WTC11 (cell line): ENCODE results near the gene NNT. TPM values are rescaled to one million over a fixed set of nuclear protein-coding genes. Genes with fewer than 3 reads are reported as not detected.

Source experiments
- ATAC-seq: fragments of 200-7000 bp; cut with Tn5 transposase; 2 replicates; pipeline ENCODE4 v1.10.0; 2021; ENCODE audit warnings: mild to moderate bottlenecking, moderate library complexity
- CTCF ChIA-PET: fragments of 300-600 bp; sonication (Branson Sonifier 250); formaldehyde crosslinking; loops from one replicate; lab custom pipeline; 2021; ENCODE audit warnings: antibody characterized with exemption; lab: Charles Lee
- POLR2A ChIA-PET: fragments of 350-600 bp; sonication (Branson Sonifier 250); formaldehyde crosslinking; loops from one replicate; lab custom pipeline; 2021; ENCODE audit warnings: antibody characterized with exemption; lab: Charles Lee
- DNase-seq: peaks from one replicate; pipeline ENCODE4 v3.0.0; 2021; ENCODE audit warnings: low spot score
- H3K27ac Mint-ChIP-seq: 2 replicates; pipeline ENCODE4 v1.8.0; 2021; ENCODE audit warnings: mixed read lengths
- H3K27me3 Mint-ChIP-seq: 2 replicates; pipeline ENCODE4 v1.8.0; 2021; ENCODE audit warnings: low read depth, mild to moderate bottlenecking, moderate library complexity, mixed read lengths
- H3K36me3 Mint-ChIP-seq: 2 replicates; pipeline ENCODE4 v1.8.0; 2021; ENCODE audit warnings: mixed read lengths
- H3K4me1 Mint-ChIP-seq: 2 replicates; pipeline ENCODE4 v1.8.0; 2022; ENCODE audit warnings: mixed read lengths
- H3K4me3 Mint-ChIP-seq: 2 replicates; pipeline ENCODE4 v1.8.0; 2021; ENCODE audit warnings: mild to moderate bottlenecking, moderate library complexity, mixed read lengths
- H3K9me3 Mint-ChIP-seq: 2 replicates; pipeline ENCODE4 v1.8.0; 2021; ENCODE audit warnings: mixed read lengths
- GABPB1 ChIP-seq: sonication (generic); formaldehyde crosslinking; IDR thresholded peaks from 2 replicates; pipeline ENCODE4 v1.8.1; 2023; ENCODE audit warnings: mild to moderate bottlenecking, missing genetic modification reagents
- MYBL2 ChIP-seq: sonication (generic); formaldehyde crosslinking; IDR thresholded peaks from 2 replicates; pipeline ENCODE4 v1.8.1; 2023; ENCODE audit warnings: mild to moderate bottlenecking, moderate library complexity, missing genetic modification reagents
- NR3C1 ChIP-seq: sonication (generic); formaldehyde crosslinking; conservative IDR thresholded peaks from 2 replicates; pipeline ENCODE4 v1.8.1; 2023; ENCODE audit warnings: low read depth, mild to moderate bottlenecking, missing genetic modification reagents
- RORB ChIP-seq: fragments of 250-450 bp; sonication (Bioruptor Pico); IDR thresholded peaks from 2 replicates; pipeline ENCODE4 v1.9.0; 2021; ENCODE audit warnings: mild to moderate bottlenecking
- SOX15 ChIP-seq: fragments of 250-450 bp; sonication (Bioruptor Pico); IDR thresholded peaks from 2 replicates; pipeline ENCODE4 v1.9.0; 2021; ENCODE audit warnings: mild to moderate bottlenecking
- TCF7 ChIP-seq: sonication (generic); formaldehyde crosslinking; IDR thresholded peaks from 2 replicates; pipeline ENCODE4 v1.8.0; 2022; ENCODE audit warnings: mild to moderate bottlenecking, low read depth, missing genetic modification reagents, moderate library complexity
- ZNF232 ChIP-seq: sonication (generic); formaldehyde crosslinking; IDR thresholded peaks from 2 replicates; pipeline ENCODE4 v1.8.0; 2022; ENCODE audit warnings: mild to moderate bottlenecking, missing genetic modification reagents
- ZNF263 ChIP-seq: sonication (generic); formaldehyde crosslinking; IDR thresholded peaks from 2 replicates; pipeline ENCODE4 v1.8.1; 2022; ENCODE audit warnings: low read depth, mild to moderate bottlenecking, moderate library complexity, missing genetic modification reagents
- ZNF317 ChIP-seq: sonication (generic); formaldehyde crosslinking; IDR thresholded peaks from 2 replicates; pipeline ENCODE4 v1.8.1; 2023; ENCODE audit warnings: low read depth, mild to moderate bottlenecking, moderate library complexity, missing genetic modification reagents, borderline replicate concordance
- total RNA-seq: library from RNA; stranded (reverse); gene quantifications from 3 replicates; pipeline ENCODE4 v1.2.3, GENCODE V29; 2021
- TF ChIP-seq, protein P1 (sequence below): sonication (generic); formaldehyde crosslinking; IDR thresholded peaks from 2 replicates; pipeline ENCODE4 v1.8.1; 2022; ENCODE audit warnings: missing genetic modification reagents, borderline replicate concordance
- TF ChIP-seq, protein P2 (sequence below): sonication (generic); formaldehyde crosslinking; IDR thresholded peaks from 2 replicates; pipeline ENCODE4 v1.8.0; 2023; ENCODE audit warnings: missing genetic modification reagents
- TF ChIP-seq, protein P3 (sequence below): fragments of 250-450 bp; sonication (Bioruptor Pico); IDR thresholded peaks from 2 replicates; pipeline ENCODE4 v1.9.0; 2021; ENCODE audit warnings: mild to moderate bottlenecking, borderline replicate concordance
- TF ChIP-seq, protein P4 (sequence below): sonication (generic); formaldehyde crosslinking; IDR thresholded peaks from 2 replicates; pipeline ENCODE4 v1.8.1; 2022; ENCODE audit warnings: mild to moderate bottlenecking, missing genetic modification reagents, moderate library complexity, borderline replicate concordance
- TF ChIP-seq, protein P5 (sequence below): fragments of 250-450 bp; sonication (Bioruptor Pico); IDR thresholded peaks from 2 replicates; pipeline ENCODE4 v1.8.0; 2021; ENCODE audit warnings: mild to moderate bottlenecking
- TF ChIP-seq, protein P6 (sequence below): sonication (generic); formaldehyde crosslinking; IDR thresholded peaks from 2 replicates; pipeline ENCODE4 v1.8.0; 2022; ENCODE audit warnings: mild to moderate bottlenecking, missing genetic modification reagents
- TF ChIP-seq, protein P7 (sequence below): fragments of 250-450 bp; sonication (Bioruptor Pico); IDR thresholded peaks from 2 replicates; pipeline ENCODE4 v1.9.0; 2021; ENCODE audit warnings: mild to moderate bottlenecking
- TF ChIP-seq, protein P8 (sequence below): sonication (generic); formaldehyde crosslinking; IDR thresholded peaks from 2 replicates; pipeline ENCODE4 v1.8.0; 2022; ENCODE audit warnings: missing genetic modification reagents

Gene NNT
- total RNA-seq, 1 experiment from 2014 or later = 37.6 TPM

DNA sequence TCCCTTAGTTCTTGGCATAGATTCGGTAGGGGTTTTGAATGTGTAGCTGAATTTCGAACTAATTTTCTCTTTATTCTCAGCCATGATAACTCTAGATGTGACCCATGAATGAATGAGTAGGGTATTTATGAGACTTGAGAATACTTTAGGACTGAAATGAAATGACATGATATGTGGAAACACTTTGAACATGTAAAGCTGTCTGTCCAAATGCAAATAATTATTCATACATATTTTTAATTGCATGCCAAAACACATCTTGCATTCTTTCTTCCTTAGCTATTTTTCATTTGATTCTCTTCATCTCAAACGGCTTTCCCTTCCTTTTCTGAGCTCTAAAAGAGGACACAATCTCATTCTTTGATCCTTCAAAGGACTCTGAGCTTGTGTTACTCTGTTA is 3.4 kb downstream of the NNT start:
- H3K27me3 Mint-ChIP-seq = no peaks in the 10 kb centered on the region
- no peak for ATAC-seq
- peaks cover 19% of the 10 kb centered on the region for H3K9me3 Mint-ChIP-seq
- ChIA-PET POLR2A (no interaction called here), CTCF (interaction anchor here (0.9 to 1.6 kb wide), 2 partner anchors 25 to 122 kb away, joined by 3 to 4 read pairs; partner anchors contain the start of gene TMEM267)
- no peak overlapping the region for H3K27ac Mint-ChIP-seq
- DNase-seq = no peak
- TF ChIP-seq, protein P1, sequence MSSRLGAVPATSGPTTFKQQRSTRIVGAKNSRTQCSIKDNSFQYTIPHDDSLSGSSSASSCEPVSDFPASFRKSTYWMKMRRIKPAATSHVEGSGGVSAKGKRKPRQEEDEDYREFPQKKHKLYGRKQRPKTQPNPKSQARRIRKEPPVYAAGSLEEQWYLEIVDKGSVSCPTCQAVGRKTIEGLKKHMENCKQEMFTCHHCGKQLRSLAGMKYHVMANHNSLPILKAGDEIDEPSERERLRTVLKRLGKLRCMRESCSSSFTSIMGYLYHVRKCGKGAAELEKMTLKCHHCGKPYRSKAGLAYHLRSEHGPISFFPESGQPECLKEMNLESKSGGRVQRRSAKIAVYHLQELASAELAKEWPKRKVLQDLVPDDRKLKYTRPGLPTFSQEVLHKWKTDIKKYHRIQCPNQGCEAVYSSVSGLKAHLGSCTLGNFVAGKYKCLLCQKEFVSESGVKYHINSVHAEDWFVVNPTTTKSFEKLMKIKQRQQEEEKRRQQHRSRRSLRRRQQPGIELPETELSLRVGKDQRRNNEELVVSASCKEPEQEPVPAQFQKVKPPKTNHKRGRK (CRISPR knock-in tag) = no peak
- TF ChIP-seq ZNF317 (CRISPR knock-in tag) (no peak), ZNF232 (CRISPR knock-in tag) (no peak), ZNF263 (CRISPR knock-in tag) (no peak), RORB (no peak)
- TF ChIP-seq, protein P2, sequence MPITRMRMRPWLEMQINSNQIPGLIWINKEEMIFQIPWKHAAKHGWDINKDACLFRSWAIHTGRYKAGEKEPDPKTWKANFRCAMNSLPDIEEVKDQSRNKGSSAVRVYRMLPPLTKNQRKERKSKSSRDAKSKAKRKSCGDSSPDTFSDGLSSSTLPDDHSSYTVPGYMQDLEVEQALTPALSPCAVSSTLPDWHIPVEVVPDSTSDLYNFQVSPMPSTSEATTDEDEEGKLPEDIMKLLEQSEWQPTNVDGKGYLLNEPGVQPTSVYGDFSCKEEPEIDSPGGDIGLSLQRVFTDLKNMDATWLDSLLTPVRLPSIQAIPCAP (CRISPR knock-in tag) = no peak
- TF ChIP-seq, protein P3, sequence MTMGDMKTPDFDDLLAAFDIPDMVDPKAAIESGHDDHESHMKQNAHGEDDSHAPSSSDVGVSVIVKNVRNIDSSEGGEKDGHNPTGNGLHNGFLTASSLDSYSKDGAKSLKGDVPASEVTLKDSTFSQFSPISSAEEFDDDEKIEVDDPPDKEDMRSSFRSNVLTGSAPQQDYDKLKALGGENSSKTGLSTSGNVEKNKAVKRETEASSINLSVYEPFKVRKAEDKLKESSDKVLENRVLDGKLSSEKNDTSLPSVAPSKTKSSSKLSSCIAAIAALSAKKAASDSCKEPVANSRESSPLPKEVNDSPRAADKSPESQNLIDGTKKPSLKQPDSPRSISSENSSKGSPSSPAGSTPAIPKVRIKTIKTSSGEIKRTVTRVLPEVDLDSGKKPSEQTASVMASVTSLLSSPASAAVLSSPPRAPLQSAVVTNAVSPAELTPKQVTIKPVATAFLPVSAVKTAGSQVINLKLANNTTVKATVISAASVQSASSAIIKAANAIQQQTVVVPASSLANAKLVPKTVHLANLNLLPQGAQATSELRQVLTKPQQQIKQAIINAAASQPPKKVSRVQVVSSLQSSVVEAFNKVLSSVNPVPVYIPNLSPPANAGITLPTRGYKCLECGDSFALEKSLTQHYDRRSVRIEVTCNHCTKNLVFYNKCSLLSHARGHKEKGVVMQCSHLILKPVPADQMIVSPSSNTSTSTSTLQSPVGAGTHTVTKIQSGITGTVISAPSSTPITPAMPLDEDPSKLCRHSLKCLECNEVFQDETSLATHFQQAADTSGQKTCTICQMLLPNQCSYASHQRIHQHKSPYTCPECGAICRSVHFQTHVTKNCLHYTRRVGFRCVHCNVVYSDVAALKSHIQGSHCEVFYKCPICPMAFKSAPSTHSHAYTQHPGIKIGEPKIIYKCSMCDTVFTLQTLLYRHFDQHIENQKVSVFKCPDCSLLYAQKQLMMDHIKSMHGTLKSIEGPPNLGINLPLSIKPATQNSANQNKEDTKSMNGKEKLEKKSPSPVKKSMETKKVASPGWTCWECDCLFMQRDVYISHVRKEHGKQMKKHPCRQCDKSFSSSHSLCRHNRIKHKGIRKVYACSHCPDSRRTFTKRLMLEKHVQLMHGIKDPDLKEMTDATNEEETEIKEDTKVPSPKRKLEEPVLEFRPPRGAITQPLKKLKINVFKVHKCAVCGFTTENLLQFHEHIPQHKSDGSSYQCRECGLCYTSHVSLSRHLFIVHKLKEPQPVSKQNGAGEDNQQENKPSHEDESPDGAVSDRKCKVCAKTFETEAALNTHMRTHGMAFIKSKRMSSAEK (CRISPR knock-in tag) = no peak
- H3K4me3 Mint-ChIP-seq = no peak overlapping the region
- peaks cover 26% of the 10 kb centered on the region for H3K4me1 Mint-ChIP-seq
- H3K36me3 Mint-ChIP-seq = peaks cover 19% of the 10 kb centered on the region

DNA sequence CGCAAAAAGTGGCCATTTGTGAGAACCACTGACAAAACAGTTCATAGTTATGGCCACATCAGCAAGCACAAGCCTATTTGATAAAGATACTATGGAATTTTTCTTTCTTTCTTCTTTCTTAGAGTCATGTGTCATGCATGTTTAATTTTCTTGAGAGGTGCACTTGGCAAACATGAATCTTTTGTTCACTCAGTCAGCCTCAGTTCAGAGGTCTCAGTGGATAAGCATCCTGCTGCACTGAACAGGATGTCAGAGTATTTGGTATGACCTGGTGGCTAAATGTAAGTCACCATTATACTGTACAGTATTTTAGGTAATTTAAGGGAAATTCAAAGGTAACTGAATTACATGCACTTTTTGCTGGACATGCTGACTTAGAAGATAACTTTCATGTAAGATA is 5.4 kb downstream of the NNT start:
- Mint-ChIP-seq H3K27me3 (no peaks in the 10 kb centered on the region), H3K9me3 (peaks cover 19% of the 10 kb centered on the region), H3K4me1 (peaks cover 13% of the 10 kb centered on the region), H3K4me3 (no peak overlapping the region), H3K36me3 (peaks cover 22% of the 10 kb centered on the region), H3K27ac (no peak overlapping the region; the same call in 1 of the 2 replicates)
- ChIA-PET POLR2A (no interaction called here), CTCF (no interaction called here)
- DNase-seq = no peak
- no peak for ATAC-seq
- TF ChIP-seq, protein P4, sequence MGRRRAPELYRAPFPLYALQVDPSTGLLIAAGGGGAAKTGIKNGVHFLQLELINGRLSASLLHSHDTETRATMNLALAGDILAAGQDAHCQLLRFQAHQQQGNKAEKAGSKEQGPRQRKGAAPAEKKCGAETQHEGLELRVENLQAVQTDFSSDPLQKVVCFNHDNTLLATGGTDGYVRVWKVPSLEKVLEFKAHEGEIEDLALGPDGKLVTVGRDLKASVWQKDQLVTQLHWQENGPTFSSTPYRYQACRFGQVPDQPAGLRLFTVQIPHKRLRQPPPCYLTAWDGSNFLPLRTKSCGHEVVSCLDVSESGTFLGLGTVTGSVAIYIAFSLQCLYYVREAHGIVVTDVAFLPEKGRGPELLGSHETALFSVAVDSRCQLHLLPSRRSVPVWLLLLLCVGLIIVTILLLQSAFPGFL (CRISPR knock-in tag) = no peak
- TF ChIP-seq, protein P5, sequence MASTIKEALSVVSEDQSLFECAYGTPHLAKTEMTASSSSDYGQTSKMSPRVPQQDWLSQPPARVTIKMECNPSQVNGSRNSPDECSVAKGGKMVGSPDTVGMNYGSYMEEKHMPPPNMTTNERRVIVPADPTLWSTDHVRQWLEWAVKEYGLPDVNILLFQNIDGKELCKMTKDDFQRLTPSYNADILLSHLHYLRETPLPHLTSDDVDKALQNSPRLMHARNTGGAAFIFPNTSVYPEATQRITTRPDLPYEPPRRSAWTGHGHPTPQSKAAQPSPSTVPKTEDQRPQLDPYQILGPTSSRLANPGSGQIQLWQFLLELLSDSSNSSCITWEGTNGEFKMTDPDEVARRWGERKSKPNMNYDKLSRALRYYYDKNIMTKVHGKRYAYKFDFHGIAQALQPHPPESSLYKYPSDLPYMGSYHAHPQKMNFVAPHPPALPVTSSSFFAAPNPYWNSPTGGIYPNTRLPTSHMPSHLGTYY (CRISPR knock-in tag) = no peak
- no peak for TF ChIP-seq SOX15 (CRISPR knock-in tag)
- TF ChIP-seq, protein P6, sequence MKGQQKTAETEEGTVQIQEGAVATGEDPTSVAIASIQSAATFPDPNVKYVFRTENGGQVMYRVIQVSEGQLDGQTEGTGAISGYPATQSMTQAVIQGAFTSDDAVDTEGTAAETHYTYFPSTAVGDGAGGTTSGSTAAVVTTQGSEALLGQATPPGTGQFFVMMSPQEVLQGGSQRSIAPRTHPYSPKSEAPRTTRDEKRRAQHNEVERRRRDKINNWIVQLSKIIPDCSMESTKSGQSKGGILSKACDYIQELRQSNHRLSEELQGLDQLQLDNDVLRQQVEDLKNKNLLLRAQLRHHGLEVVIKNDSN (CRISPR knock-in tag) = no peak
- no peak for TF ChIP-seq NR3C1
- TF ChIP-seq, protein P7, sequence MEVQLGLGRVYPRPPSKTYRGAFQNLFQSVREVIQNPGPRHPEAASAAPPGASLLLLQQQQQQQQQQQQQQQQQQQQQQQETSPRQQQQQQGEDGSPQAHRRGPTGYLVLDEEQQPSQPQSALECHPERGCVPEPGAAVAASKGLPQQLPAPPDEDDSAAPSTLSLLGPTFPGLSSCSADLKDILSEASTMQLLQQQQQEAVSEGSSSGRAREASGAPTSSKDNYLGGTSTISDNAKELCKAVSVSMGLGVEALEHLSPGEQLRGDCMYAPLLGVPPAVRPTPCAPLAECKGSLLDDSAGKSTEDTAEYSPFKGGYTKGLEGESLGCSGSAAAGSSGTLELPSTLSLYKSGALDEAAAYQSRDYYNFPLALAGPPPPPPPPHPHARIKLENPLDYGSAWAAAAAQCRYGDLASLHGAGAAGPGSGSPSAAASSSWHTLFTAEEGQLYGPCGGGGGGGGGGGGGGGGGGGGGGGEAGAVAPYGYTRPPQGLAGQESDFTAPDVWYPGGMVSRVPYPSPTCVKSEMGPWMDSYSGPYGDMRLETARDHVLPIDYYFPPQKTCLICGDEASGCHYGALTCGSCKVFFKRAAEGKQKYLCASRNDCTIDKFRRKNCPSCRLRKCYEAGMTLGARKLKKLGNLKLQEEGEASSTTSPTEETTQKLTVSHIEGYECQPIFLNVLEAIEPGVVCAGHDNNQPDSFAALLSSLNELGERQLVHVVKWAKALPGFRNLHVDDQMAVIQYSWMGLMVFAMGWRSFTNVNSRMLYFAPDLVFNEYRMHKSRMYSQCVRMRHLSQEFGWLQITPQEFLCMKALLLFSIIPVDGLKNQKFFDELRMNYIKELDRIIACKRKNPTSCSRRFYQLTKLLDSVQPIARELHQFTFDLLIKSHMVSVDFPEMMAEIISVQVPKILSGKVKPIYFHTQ (CRISPR knock-in tag) = no peak
- TF ChIP-seq MYBL2 (CRISPR knock-in tag) = no peak
- TF ChIP-seq, protein P8, sequence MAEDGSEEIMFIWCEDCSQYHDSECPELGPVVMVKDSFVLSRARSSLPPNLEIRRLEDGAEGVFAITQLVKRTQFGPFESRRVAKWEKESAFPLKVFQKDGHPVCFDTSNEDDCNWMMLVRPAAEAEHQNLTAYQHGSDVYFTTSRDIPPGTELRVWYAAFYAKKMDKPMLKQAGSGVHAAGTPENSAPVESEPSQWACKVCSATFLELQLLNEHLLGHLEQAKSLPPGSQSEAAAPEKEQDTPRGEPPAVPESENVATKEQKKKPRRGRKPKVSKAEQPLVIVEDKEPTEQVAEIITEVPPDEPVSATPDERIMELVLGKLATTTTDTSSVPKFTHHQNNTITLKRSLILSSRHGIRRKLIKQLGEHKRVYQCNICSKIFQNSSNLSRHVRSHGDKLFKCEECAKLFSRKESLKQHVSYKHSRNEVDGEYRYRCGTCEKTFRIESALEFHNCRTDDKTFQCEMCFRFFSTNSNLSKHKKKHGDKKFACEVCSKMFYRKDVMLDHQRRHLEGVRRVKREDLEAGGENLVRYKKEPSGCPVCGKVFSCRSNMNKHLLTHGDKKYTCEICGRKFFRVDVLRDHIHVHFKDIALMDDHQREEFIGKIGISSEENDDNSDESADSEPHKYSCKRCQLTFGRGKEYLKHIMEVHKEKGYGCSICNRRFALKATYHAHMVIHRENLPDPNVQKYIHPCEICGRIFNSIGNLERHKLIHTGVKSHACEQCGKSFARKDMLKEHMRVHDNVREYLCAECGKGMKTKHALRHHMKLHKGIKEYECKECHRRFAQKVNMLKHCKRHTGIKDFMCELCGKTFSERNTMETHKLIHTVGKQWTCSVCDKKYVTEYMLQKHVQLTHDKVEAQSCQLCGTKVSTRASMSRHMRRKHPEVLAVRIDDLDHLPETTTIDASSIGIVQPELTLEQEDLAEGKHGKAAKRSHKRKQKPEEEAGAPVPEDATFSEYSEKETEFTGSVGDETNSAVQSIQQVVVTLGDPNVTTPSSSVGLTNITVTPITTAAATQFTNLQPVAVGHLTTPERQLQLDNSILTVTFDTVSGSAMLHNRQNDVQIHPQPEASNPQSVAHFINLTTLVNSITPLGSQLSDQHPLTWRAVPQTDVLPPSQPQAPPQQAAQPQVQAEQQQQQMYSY (CRISPR knock-in tag) = no peak
- TF ChIP-seq TCF7 (CRISPR knock-in tag) = no peak
- TF ChIP-seq GABPB1 (CRISPR knock-in tag) = no peak
